ENCODE data around the gene SCAF11. TPM values are rescaled to one million over a fixed set of nuclear protein-coding genes. Genes with fewer than 3 reads are reported as not detected.

SCAF11 gene
- total RNA-seq, 1 experiment from 2014 or later: 79.8 TPM

DNA sequence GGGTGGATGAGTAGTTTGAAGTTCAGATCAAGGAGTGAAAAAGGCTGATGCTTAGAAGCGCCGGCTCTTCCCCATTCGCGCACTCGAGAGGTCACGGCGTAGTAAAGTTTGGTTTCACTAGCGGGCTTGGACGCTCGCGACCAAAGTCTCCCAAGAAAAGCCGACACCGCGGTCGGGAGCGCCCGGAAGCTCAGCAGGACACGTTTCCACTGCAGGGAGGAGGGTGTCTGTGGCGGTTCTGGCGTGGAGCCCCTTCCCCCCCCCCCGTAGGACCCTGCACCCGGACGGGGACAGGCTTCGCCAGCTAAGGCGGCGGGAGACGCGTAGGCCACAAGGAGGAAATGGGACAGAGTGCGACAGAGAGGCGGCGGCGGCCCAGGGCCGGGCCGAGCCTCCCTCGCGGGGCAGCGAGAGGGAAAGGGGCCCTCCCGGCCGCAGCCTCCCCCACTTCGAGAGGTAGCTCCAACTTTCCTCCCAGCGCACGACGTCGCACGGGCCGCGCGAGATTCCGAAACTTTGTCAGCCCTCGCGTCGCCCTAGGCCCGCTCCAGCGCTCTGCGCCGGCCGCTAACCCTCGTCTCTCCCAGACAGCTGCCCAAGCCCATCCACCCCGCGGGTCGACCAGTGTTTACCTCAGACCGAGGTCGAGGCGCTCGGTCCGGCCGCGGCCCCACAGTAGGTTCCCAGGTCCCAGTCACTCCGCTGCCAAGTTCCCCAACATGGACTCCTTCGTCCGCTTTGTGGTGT is 480 bp downstream of the SCAF11 start (continued):
- TF ChIP-seq TCF7L2 (IDR thresholded peaks at IDR 0.05; ENCODE audit: borderline replicate concordance, extremely low read depth, insufficient read depth, insufficient read length) (peak; percentile 82), ZNF274 (IDR thresholded peaks at IDR 0.05; ENCODE audit: low read depth, low read length) (no peak), SRF (IDR thresholded peaks at IDR 0.05; ENCODE audit: low read depth) (no peak), FOSL1 (IDR thresholded peaks at IDR 0.05; ENCODE audit: low read depth) (no peak), POLR2AphosphoS5 (IDR thresholded peaks at IDR 0.05; ENCODE audit: low read depth, low read length) (peak; percentile 49), SP1 (IDR thresholded peaks at IDR 0.05; ENCODE audit: low read depth) (no peak), SIN3A (IDR thresholded peaks at IDR 0.05; ENCODE audit: low read depth) (no peak; the same call in none of the 2 replicates), ELF1 (IDR thresholded peaks at IDR 0.05; ENCODE audit: borderline replicate concordance, low read depth) (no peak), YY1 (IDR thresholded peaks at IDR 0.05; ENCODE audit: extremely low read depth, insufficient replicate concordance, low read depth, low read length) (no peak), ZFX (IDR thresholded peaks at IDR 0.05) (peak; percentile 98), RAD21 (IDR thresholded peaks at IDR 0.05; ENCODE audit: low read depth) (peak; percentile 8; the same call in 1 of the 2 replicates)
- TF ChIP-seq, protein P1, sequence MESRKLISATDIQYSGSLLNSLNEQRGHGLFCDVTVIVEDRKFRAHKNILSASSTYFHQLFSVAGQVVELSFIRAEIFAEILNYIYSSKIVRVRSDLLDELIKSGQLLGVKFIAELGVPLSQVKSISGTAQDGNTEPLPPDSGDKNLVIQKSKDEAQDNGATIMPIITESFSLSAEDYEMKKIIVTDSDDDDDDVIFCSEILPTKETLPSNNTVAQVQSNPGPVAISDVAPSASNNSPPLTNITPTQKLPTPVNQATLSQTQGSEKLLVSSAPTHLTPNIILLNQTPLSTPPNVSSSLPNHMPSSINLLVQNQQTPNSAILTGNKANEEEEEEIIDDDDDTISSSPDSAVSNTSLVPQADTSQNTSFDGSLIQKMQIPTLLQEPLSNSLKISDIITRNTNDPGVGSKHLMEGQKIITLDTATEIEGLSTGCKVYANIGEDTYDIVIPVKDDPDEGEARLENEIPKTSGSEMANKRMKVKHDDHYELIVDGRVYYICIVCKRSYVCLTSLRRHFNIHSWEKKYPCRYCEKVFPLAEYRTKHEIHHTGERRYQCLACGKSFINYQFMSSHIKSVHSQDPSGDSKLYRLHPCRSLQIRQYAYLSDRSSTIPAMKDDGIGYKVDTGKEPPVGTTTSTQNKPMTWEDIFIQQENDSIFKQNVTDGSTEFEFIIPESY (IDR thresholded peaks at IDR 0.05; ENCODE audit: extremely low read depth, insufficient replicate concordance, low read length): no peak
- TF ChIP-seq, protein P2, sequence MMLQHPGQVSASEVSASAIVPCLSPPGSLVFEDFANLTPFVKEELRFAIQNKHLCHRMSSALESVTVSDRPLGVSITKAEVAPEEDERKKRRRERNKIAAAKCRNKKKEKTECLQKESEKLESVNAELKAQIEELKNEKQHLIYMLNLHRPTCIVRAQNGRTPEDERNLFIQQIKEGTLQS (IDR thresholded peaks at IDR 0.05): no peak

Measured in HCT116 (cell line).